IMR-90 (cell line): ENCODE data around the gene SNRPD2. TPM values are rescaled to one million over a fixed set of nuclear protein-coding genes. Genes with fewer than 3 reads are reported as not detected.

ENCODE experiments used
- ATAC-seq: fragments of 200-7000 bp; cut with Tn5 transposase; 2 replicates; pipeline ENCODE4 v1.9.1; 2020; ENCODE audit warnings: low read depth, mild to moderate bottlenecking, moderate library complexity
- BruUV-seq: library from RNA; stranded (reverse); fragments of 400-500 nt; replicated peaks from 2 replicates; lab custom pipeline; 2021; lab: Mats Ljungman, UMichigan
- CTCF ChIA-PET: fragments of 300-600 bp; formaldehyde crosslinking; extraction: SDS; loops from one replicate; lab custom pipeline; 2021; ENCODE audit warnings: antibody characterized with exemption; lab: Yijun Ruan, JAX
- POLR2A ChIA-PET: fragments of 300-600 bp; sonication (Branson Sonifier 250); formaldehyde crosslinking; loops from one replicate; lab custom pipeline; 2022; ENCODE audit warnings: antibody characterized with exemption; ENCODE audit not compliant: unreplicated experiment; lab: Charles Lee
- DNase-seq: peaks from one replicate; pipeline ENCODE4 v3.0.0; 2013
- H2AFZ ChIP-seq: replicated peaks from 2 replicates; pipeline ENCODE3; 2013; ENCODE audit warnings: low read length, mild to moderate bottlenecking; ENCODE audit not compliant: poor library complexity
- H2AK5ac ChIP-seq: 2 replicates; pipeline ENCODE4 v1.6.1; 2013; ENCODE audit warnings: low read depth, low read length, inconsistent platforms
- H2AK9ac ChIP-seq: replicated peaks from 2 replicates; pipeline ENCODE3; 2013; ENCODE audit warnings: mild to moderate bottlenecking, low read depth, low read length, moderate library complexity; ENCODE audit not compliant: poor library complexity
- H2BK120ac ChIP-seq: 2 replicates; pipeline ENCODE4 v1.6.1; 2013; ENCODE audit warnings: low read depth, low read length, inconsistent platforms
- H2BK15ac ChIP-seq: 3 replicates; pipeline ENCODE4 v1.6.1; 2013; ENCODE audit warnings: low read depth, low read length, inconsistent platforms
- H2BK20ac ChIP-seq: 2 replicates; pipeline ENCODE4 v1.6.1; 2013; ENCODE audit warnings: low read depth, mild to moderate bottlenecking, inconsistent platforms, low read length, moderate library complexity
- H2BK5ac ChIP-seq: 2 replicates; pipeline ENCODE4 v1.6.1; 2013; ENCODE audit warnings: mild to moderate bottlenecking, low read depth, low read length, inconsistent platforms; ENCODE audit not compliant: poor library complexity, severe bottlenecking
- H3K14ac ChIP-seq: replicated peaks from 2 replicates; pipeline ENCODE4 v1.6.1; 2013; ENCODE audit warnings: low read depth, low read length, inconsistent platforms
- H3K18ac ChIP-seq: 2 replicates; pipeline ENCODE4 v1.6.1; 2013; ENCODE audit warnings: low read depth, low read length, control low read depth
- H3K23ac ChIP-seq: 2 replicates; pipeline ENCODE4 v1.6.1; 2013; ENCODE audit warnings: low read depth, low read length, inconsistent platforms
- H3K27ac ChIP-seq: 2 replicates; pipeline ENCODE4 v1.5.1; 2013; ENCODE audit warnings: mild to moderate bottlenecking, control low read depth, low read length; ENCODE audit not compliant: insufficient read depth
- H3K27me3 ChIP-seq: 2 replicates; pipeline ENCODE4 v1.6.1; 2013; ENCODE audit warnings: low read length; ENCODE audit not compliant: control insufficient read depth, insufficient read depth
- H3K36me3 ChIP-seq: 2 replicates; pipeline ENCODE4 v1.6.1; 2013; ENCODE audit warnings: low read length, mixed read lengths; ENCODE audit not compliant: control insufficient read depth, insufficient read depth
- H3K4ac ChIP-seq: 2 replicates; pipeline ENCODE4 v1.6.1; 2013; ENCODE audit warnings: low read depth, low read length, inconsistent platforms
- H3K4me1 ChIP-seq: 2 replicates; pipeline ENCODE4 v1.6.1; 2013; ENCODE audit warnings: low read length, mixed read lengths; ENCODE audit not compliant: control insufficient read depth, insufficient read depth
- H3K4me2 ChIP-seq: 2 replicates; pipeline ENCODE4 v1.6.1; 2013; ENCODE audit warnings: low read depth, mild to moderate bottlenecking, control low read depth, low read length, moderate library complexity
- H3K4me3 ChIP-seq: 2 replicates; pipeline ENCODE4 v1.5.1; 2013; ENCODE audit warnings: low read depth, mild to moderate bottlenecking, control low read depth, low read length, moderate library complexity; ENCODE audit not compliant: insufficient read depth
- H3K56ac ChIP-seq: 2 replicates; pipeline ENCODE4 v1.6.1; 2013; ENCODE audit warnings: low read length, inconsistent platforms; ENCODE audit not compliant: insufficient read depth; ENCODE audit errors: extremely low read depth
- H3K79me1 ChIP-seq, 2 experiments: 2 replicates each; pipeline ENCODE4 v1.6.1; 2013; ENCODE audit warnings: low read length in 2 of 2, inconsistent platforms in 1 of 2, low read depth in 1 of 2
- H3K9ac ChIP-seq: 2 replicates; pipeline ENCODE4 v1.6.1; 2013; ENCODE audit warnings: low read depth, low read length, control low read depth
- H3K9me1 ChIP-seq: 2 replicates; pipeline ENCODE4 v1.6.1; 2013; ENCODE audit warnings: low read length, inconsistent platforms; ENCODE audit not compliant: insufficient read depth
- H3K9me3 ChIP-seq: 2 replicates; pipeline ENCODE4 v1.6.1; 2013; ENCODE audit warnings: low read length; ENCODE audit not compliant: control insufficient read depth, insufficient read depth
- H4K20me1 ChIP-seq: 2 replicates; pipeline ENCODE4 v1.6.1; 2013; ENCODE audit warnings: low read length, inconsistent platforms; ENCODE audit not compliant: insufficient read depth
- H4K5ac ChIP-seq: 2 replicates; pipeline ENCODE4 v1.6.1; 2013; ENCODE audit warnings: mild to moderate bottlenecking, low read depth, low read length, control low read depth
- H4K8ac ChIP-seq, 2 experiments: 2 replicates each; pipeline ENCODE4 v1.6.1; 2013; ENCODE audit warnings: low read depth in 2 of 2, low read length in 2 of 2, control low read depth in 1 of 2, inconsistent platforms in 1 of 2
- H4K91ac ChIP-seq: 2 replicates; pipeline ENCODE4 v1.6.1; 2013; ENCODE audit warnings: low read depth, low read length, inconsistent platforms; ENCODE audit not compliant: insufficient read depth
- BHLHE40 ChIP-seq: fragments of 150-350 bp; IDR thresholded peaks from 2 replicates; pipeline ENCODE4 v1.6.1; 2016; ENCODE audit warnings: mild to moderate bottlenecking, low read depth, low read length
- CEBPB ChIP-seq: IDR thresholded peaks from 2 replicates; pipeline ENCODE4 v1.6.1; 2012; ENCODE audit warnings: low read depth, low read length, improper control_type of control experiment
- CTCF ChIP-seq: conservative IDR thresholded peaks from 2 replicates; pipeline ENCODE4 v1.5.1; 2012; ENCODE audit warnings: mild to moderate bottlenecking, low read depth, low read length, improper control_type of control experiment
- ELK1 ChIP-seq: fragments of 150-350 bp; IDR thresholded peaks from 2 replicates; pipeline ENCODE4 v1.6.1; 2016; ENCODE audit warnings: low read depth, mild to moderate bottlenecking, low read length, moderate library complexity, borderline replicate concordance
- FOS ChIP-seq: fragments of 150-350 bp; IDR thresholded peaks from 2 replicates; pipeline ENCODE4 v1.6.1; 2016; ENCODE audit warnings: low read depth, low read length
- MAFK ChIP-seq: IDR thresholded peaks from 2 replicates; pipeline ENCODE4 v1.6.1; 2012; ENCODE audit warnings: low read depth, low read length, improper control_type of control experiment
- MXI1 ChIP-seq: IDR thresholded peaks from 2 replicates; pipeline ENCODE4 v1.6.1; 2012; ENCODE audit warnings: low read depth, mild to moderate bottlenecking, low read length, moderate library complexity, borderline replicate concordance
- NFE2L2 ChIP-seq: fragments of 150-350 bp; IDR thresholded peaks from 2 replicates; pipeline ENCODE4 v1.6.1; 2016; ENCODE audit warnings: low read depth, mild to moderate bottlenecking, low read length
- RCOR1 ChIP-seq: IDR thresholded peaks from 2 replicates; pipeline ENCODE4 v1.6.1; 2012; ENCODE audit warnings: mild to moderate bottlenecking, low read length, improper control_type of control experiment; ENCODE audit not compliant: insufficient replicate concordance
- RFX5 ChIP-seq: IDR thresholded peaks from 2 replicates; pipeline ENCODE4 v1.8.0; 2012; ENCODE audit warnings: low read depth, mild to moderate bottlenecking, low read length, moderate library complexity
- USF2 ChIP-seq: fragments of 150-350 bp; IDR thresholded peaks from 2 replicates; pipeline ENCODE4 v1.6.1; 2017; ENCODE audit warnings: mild to moderate bottlenecking, antibody characterized with exemption, low read length, low read depth
- WGBS, 2 experiments: methylation state at CpG; one replicate each; pipeline versions ENCODE4 v1.1.5 to v1.1.7; 2013; ENCODE audit warnings: missing lambda C conversion rate in 2 of 2; ENCODE audit not compliant: insufficient read length in 1 of 2; ENCODE audit errors: extremely low coverage in 2 of 2; 5-methylcytosine and 5-hydroxymethylcytosine counted together
- dilution Hi-C: fragments of 300-500 bp; cut with HindIII; formaldehyde crosslinking; loops from one replicate; pipeline ENCODE4 v1.14.3; 2018; ENCODE audit warnings: low sequenced_read_pairs; ENCODE audit not compliant: unreplicated experiment
- in situ Hi-C: fragments of 300-500 bp; cut with MboI; formaldehyde crosslinking; loops from 3 replicates; pipeline ENCODE4 v1.14.3; 2019; ENCODE audit warnings: low sequenced_read_pairs, inconsistent platforms, mixed read lengths
- intact Hi-C: fragments of 100-400 bp; cut with micrococcal nuclease; formaldehyde crosslinking; loops from 2 replicates; pipeline ENCODE4 v1.10.0; 2022
- polyA plus RNA-seq, 3 experiments: library from polyadenylated mRNA; depleted of rRNA; stranded (reverse); fragments of >200 nt; gene quantifications; 2 replicates each; pipeline ENCODE4 v1.2.3, GENCODE V29; 2012; ENCODE audit warnings: low replicate concordance in 1 of 3
- total RNA-seq: library from RNA; depleted of rRNA; stranded (reverse); fragments of >200 nt; gene quantifications from 2 replicates; pipeline ENCODE4 v1.2.3, GENCODE V29; 2012

Gene SNRPD2
- total and polyA plus RNA-seq, 2 of the 4 experiments (the other 2 are of a cell fraction) = 587 to 877 TPM

GRCh38 chr19:45660636-45661035 is 31.1 kb downstream of the SNRPD2 start:
- Histone ChIP-seq H3K18ac (no peak overlapping the region), H3K27ac (no peak overlapping the region), H4K20me1 (no peaks in the 10 kb centered on the region), H2BK15ac (no peak overlapping the region), H3K14ac (no peak overlapping the region), H3K27me3 (peaks cover 37% of the 10 kb centered on the region), H2AK5ac (no peak overlapping the region), H2BK120ac (no peak overlapping the region), H4K5ac (no peak overlapping the region), H4K8ac (no peak overlapping the region), H3K4me1 (no peaks in the 10 kb centered on the region), H2BK20ac (no peak overlapping the region), H3K4me2 (no peak overlapping the region), H3K23ac (no peak overlapping the region), H4K91ac (no peak overlapping the region), H3K9me3 (no peaks in the 10 kb centered on the region), H3K4ac (no peak overlapping the region), H3K56ac (no peak overlapping the region), H3K36me3 (no peaks in the 10 kb centered on the region), H3K9me1 (peaks cover 4% of the 10 kb centered on the region; the same call in 1 of the 2 replicates), H2AK9ac (no peak overlapping the region), H2BK5ac (no peak overlapping the region), H3K79me1 (no peaks in the 10 kb centered on the region), H3K4me3 (no peak overlapping the region), H2AFZ (no peak overlapping the region), H3K9ac (no peak overlapping the region)
- WGBS, 2 experiments = 50% methylated on average over 3 of the region's 8 CpGs; no CpG with 5 or more reads in 1 of the 2 experiments
- in situ Hi-C loops = no loop called here
- no TSS peak for BruUV-seq
- no peak for ATAC-seq
- DNase-seq = no peak
- TF ChIP-seq MXI1 = no peak
- TF ChIP-seq RCOR1 = no peak
- no peak for TF ChIP-seq MAFK
- TF ChIP-seq CEBPB = no peak
- TF ChIP-seq RFX5 = no peak
- no peak for TF ChIP-seq ELK1
- no peak for TF ChIP-seq BHLHE40
- no peak for TF ChIP-seq NFE2L2
- no peak for TF ChIP-seq FOS
- no peak for TF ChIP-seq CTCF
- no peak for TF ChIP-seq USF2
- POLR2A ChIA-PET = no interaction called here
- CTCF ChIA-PET = no interaction called here
- dilution Hi-C loops = no loop called here
- intact Hi-C loops = no loop called here
